ENCODE data around the gene PGS1. TPM values are rescaled to one million over a fixed set of nuclear protein-coding genes. Genes with fewer than 3 reads are reported as not detected.
A peak's percentile ranks its signal among the peaks of the same experiment; 100 is the strongest.

Gene PGS1
- total and polyA plus RNA-seq, 2 donors from 2014 or later: 15.6 to 65.4 TPM

GRCh38 chr17:78362671-78363070 lies 15.8 kb upstream of the PGS1 start:
- FAIRE-seq: no peak
- peak in 1 of 5 donors; percentile 15 for DNase-seq
- intact Hi-C loops (cut with DNase I): no loop called here
- H3K9me3 ChIP-seq (ENCODE audit: control insufficient read depth in 2 of 3, insufficient read depth in 1 of 3, low read length in 3 of 3): no peaks in the 10 kb centered on the region
- peaks cover 0 to 5% (median 3%) of the 10 kb centered on the region in 3 donors for H3K36me3 ChIP-seq (ENCODE audit: control insufficient read depth in 2 of 3, insufficient read depth in 3 of 3, low read length in 3 of 3)
- H3K4me1 ChIP-seq (ENCODE audit: control insufficient read depth in 2 of 3, insufficient read depth in 2 of 3, low read depth in 1 of 3, low read length in 3 of 3): peaks cover 5 to 13% (median 7%) of the 10 kb centered on the region in 3 donors
- no peak overlapping the region for H3K9ac ChIP-seq (ENCODE audit: low read length in 3 of 3)
- H3K4me3 ChIP-seq (ENCODE audit: low read length in 3 of 3): no peak overlapping the region
- H3K27me3 ChIP-seq (ENCODE audit: control insufficient read depth, insufficient read depth, low read length): no peaks in the 10 kb centered on the region
- no peak overlapping the region for H3K27ac ChIP-seq (ENCODE audit: low read depth in 2 of 2, low read length in 2 of 2)
- TF ChIP-seq CTCF (IDR thresholded peaks at IDR 0.05; ENCODE audit: borderline replicate concordance, extremely low read depth, insufficient read depth): no peak

- TF ChIP-seq CTCF (IDR thresholded peaks at IDR 0.05; ENCODE audit: borderline replicate concordance, extremely low read depth, insufficient read depth): no peak
- DNase-seq (peak in 2 of 5 donors; percentile 39 to 69), FAIRE-seq (no peak)
- intact Hi-C loops (cut with DNase I): loop anchor here (5.0 kb wide), 1 partner anchor 53 kb away; no protein-coding TSS in a partner anchor
- Histone ChIP-seq H3K27ac (ENCODE audit: low read depth in 2 of 2, low read length in 2 of 2) (no peak overlapping the region), H3K9ac (ENCODE audit: low read length in 3 of 3) (no peak overlapping the region), H3K4me3 (ENCODE audit: low read length in 3 of 3) (no peak overlapping the region), H3K9me3 (ENCODE audit: control insufficient read depth in 2 of 3, insufficient read depth in 1 of 3, low read length in 3 of 3) (no peaks in the 10 kb centered on the region), H3K4me1 (ENCODE audit: control insufficient read depth in 2 of 3, insufficient read depth in 2 of 3, low read depth in 1 of 3, low read length in 3 of 3) (peaks cover 5 to 8% (median 7%) of the 10 kb centered on the region in 3 donors), H3K27me3 (ENCODE audit: control insufficient read depth, insufficient read depth, low read length) (no peaks in the 10 kb centered on the region), H3K36me3 (ENCODE audit: control insufficient read depth in 2 of 3, insufficient read depth in 3 of 3, low read length in 3 of 3) (no peaks in the 10 kb centered on the region)
Observed at GRCh38 chr17:78364436-78365281, 13.8 kb upstream of the PGS1 start.

- H3K36me3 ChIP-seq (ENCODE audit: control insufficient read depth in 2 of 3, insufficient read depth in 3 of 3, low read length in 3 of 3): no peaks in the 10 kb centered on the region
- DNase-seq (peak; percentile 92 to 98 (median 94)), FAIRE-seq (no peak)
- intact Hi-C loops (cut with DNase I): loop anchor here (5.0 kb wide), 1 partner anchor 52 kb away; no protein-coding TSS in a partner anchor
- peaks cover 5 to 8% (median 7%) of the 10 kb centered on the region in 3 donors for H3K4me1 ChIP-seq (ENCODE audit: control insufficient read depth in 2 of 3, insufficient read depth in 2 of 3, low read depth in 1 of 3, low read length in 3 of 3)
- no peak overlapping the region for H3K4me3 ChIP-seq (ENCODE audit: low read length in 3 of 3)
- no peak for TF ChIP-seq CTCF (IDR thresholded peaks at IDR 0.05; ENCODE audit: borderline replicate concordance, extremely low read depth, insufficient read depth)
- H3K9me3 ChIP-seq (ENCODE audit: control insufficient read depth in 2 of 3, insufficient read depth in 1 of 3, low read length in 3 of 3): no peaks in the 10 kb centered on the region
- H3K27me3 ChIP-seq (ENCODE audit: control insufficient read depth, insufficient read depth, low read length): no peaks in the 10 kb centered on the region
- peak overlapping the region; percentile 51 to 85 for H3K27ac ChIP-seq (ENCODE audit: low read depth in 2 of 2, low read length in 2 of 2)
- H3K9ac ChIP-seq (ENCODE audit: low read length in 3 of 3): peak overlapping the region in 1 of 3 donors; percentile 67
Observed at GRCh38 chr17:78365561-78366108, 12.8 kb upstream of the PGS1 start.

Measured in kidney (tissue), 14 donors.